AG08395 (cell line): ENCODE results near the gene TMEM190.

Experiments
- DNase-seq: peaks from one replicate; pipeline ENCODE4 v3.0.0; 2012; ENCODE audit warnings: mixed read lengths, low spot score

TMEM190 gene

GRCh38 chr19:55372316-55373081, 4.1 kb upstream of the TMEM190 start:
- peak; percentile 55 for DNase-seq

DNA sequence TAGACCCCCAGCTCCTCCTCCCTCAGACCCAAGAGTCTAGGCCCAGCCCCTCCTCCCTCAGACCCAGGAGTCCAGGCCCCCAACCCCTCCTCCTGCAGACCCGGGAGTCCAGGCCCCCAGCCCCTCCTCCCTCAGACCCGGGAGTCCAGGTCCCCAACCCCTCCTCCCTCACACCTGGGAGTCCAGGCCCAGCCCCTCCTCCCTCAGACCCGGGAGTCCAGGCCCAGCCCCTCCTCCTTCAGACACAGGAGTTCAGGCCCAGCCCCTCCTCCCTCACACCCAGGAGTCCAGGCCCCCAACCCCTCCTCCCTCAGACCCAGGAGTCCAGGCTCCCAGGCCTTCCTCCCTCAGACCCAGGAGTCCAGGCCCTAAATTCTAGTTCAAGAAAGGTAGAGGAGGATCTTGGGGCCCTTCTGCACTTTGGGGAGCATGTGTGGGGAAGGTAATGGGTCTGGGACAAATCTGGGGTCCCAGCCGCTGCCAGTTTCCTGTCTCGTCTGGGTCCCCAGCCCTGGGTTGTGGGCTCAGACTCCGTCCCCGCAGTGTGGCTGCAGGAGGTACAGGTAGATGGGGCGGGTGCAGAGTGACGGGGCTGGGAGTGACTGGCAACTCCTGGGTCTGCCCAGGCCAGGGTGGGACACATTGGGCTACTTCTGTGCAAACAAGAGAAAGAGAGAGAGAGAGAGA, 3.2 kb upstream of the TMEM190 start:
- no peak for DNase-seq

GRCh38 chr19:55373993-55374757, 2.5 kb upstream of the TMEM190 start:
- peak; percentile 58 for DNase-seq

- DNase-seq = no peak
Measured at GRCh38 chr19:55377356-55378131, 918 bp downstream of the TMEM190 start.

GRCh38 chr19:55379174-55379573, 2.5 kb downstream of the TMEM190 start:
- DNase-seq = no peak

DNA sequence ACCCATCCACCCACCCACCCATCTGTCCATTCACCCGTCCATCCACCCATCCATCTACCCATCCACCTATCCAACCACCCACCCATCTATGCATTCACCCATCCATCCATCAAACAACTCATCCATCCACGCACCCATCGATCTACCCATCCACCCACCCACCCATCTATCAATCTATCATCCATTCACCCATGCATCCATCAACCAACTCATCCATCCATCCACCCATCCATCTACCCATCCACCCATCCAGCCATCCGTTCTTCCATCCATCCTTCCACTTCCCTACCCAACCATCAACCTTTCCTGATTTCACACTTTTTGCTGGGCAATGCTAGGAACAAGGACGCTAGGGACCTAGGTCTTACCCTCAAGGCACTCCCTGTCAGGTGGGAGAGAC, 5.4 kb downstream of the TMEM190 start:
- no peak for DNase-seq

- DNase-seq = no peak
Measured at GRCh38 chr19:55382522-55383054, 6.0 kb downstream of the TMEM190 start.

DNA sequence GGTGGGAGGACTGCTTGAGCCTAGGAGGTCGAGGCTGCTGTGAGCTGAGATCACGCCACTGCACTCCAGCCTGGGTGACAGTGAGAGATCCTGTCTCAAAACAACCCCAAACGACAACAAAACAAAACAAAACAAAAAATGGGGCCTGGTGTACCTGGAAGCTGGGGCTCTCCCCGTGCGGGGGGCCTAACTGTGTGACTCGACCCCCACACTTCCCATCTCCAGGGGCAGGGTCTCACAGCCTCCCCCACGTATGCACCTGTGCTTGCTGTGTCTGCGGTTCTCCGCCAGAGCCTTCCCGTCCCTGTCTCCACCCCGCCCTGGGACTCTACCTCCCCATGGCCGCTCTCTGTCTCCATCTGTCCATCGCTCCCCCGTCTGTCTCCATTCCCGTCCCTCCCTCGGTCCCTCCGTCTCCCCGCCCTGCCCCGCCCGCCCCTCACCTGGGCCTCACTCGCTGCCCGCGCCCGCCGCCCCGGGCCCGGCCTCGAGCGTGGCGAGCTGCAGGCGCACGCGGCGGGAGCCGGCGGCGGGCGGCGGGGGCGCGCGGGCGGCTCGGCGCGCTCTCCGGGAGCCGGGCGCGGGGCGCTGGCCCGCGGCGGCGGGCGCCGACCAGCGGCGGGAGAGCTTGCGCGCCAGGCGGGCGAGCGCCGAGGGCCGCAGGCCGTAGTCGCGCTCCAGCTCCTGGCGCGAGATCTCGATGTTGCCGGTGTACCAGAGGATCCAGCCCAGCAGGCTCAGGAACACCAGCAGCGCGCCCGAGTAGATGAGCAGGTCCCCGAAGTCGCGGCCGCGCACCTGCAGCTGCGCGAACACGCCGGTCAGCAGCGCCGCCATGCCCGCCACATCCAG, 6.9 kb downstream of the TMEM190 start:
- peak; percentile 74 for DNase-seq

- DNase-seq = no peak
Measured at GRCh38 chr19:55384131-55384919, 7.7 kb downstream of the TMEM190 start, which contains the start of gene TMEM238. Gene TMEM238, minus strand, starts transcription at chr19:55384292. Its CDS starts 33 bp downstream, at chr19:55384259.

GRCh38 chr19:55384920-55385723, 8.5 kb downstream of the TMEM190 start:
- peak; percentile 93 for DNase-seq

- peak; percentile 98 for DNase-seq
Measured at GRCh38 chr19:55385724-55386492, 9.3 kb downstream of the TMEM190 start, which contains the start of gene RPL28. Gene RPL28, plus strand, starts transcription at chr19:55385932. Its CDS starts 426 bp downstream, at chr19:55386358.

DNA sequence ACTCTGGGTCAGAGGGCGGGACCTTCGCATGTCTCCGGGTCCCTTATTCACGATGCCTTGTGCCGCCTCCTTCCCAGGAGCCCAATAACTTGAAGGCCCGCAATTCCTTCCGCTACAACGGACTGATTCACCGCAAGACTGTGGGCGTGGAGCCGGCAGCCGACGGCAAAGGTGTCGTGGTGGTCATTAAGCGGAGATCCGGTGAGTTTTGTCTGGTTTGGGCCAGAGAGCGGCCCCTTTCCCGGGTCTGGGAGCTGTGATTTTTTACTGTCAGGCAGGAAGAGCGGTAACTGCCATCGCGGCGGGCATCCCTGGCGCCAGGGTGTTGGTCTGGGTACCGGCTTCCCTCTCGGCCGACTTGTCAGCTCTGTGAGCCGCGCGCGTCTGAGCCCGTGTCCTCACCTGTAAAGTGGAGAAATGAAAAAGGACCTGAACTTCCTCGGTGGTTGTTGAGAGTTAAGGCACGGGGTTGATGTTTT, 9.9 kb downstream of the TMEM190 start:
- no peak for DNase-seq

DNA sequence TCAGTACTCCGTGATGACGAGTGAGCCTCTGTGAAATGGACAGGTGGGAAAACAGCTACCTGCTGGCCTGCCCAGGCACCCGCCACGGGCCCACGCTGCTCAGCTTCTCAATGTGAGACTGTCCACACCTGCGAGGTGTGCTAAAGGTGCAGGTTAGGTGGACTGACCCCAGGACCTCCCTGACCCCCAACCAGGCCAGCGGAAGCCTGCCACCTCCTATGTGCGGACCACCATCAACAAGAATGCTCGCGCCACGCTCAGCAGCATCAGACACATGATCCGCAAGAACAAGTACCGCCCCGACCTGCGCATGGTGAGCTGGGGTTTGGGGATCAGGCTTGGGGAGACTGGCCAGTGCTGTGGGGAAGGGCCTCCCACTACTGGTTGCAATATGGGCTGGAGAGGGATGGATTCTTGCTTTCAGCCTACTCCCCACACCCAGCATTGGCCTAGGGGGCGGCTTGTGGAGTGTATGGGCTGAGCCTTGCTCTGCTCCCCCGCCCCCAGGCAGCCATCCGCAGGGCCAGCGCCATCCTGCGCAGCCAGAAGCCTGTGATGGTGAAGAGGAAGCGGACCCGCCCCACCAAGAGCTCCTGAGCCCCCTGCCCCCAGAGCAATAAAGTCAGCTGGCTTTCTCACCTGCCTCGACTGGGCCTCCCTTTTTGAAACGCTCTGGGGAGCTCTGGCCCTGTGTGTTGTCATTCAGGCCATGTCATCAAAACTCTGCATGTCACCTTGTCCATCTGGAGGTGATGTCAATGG, 11.3 kb downstream of the TMEM190 start:
- no peak for DNase-seq

DNA sequence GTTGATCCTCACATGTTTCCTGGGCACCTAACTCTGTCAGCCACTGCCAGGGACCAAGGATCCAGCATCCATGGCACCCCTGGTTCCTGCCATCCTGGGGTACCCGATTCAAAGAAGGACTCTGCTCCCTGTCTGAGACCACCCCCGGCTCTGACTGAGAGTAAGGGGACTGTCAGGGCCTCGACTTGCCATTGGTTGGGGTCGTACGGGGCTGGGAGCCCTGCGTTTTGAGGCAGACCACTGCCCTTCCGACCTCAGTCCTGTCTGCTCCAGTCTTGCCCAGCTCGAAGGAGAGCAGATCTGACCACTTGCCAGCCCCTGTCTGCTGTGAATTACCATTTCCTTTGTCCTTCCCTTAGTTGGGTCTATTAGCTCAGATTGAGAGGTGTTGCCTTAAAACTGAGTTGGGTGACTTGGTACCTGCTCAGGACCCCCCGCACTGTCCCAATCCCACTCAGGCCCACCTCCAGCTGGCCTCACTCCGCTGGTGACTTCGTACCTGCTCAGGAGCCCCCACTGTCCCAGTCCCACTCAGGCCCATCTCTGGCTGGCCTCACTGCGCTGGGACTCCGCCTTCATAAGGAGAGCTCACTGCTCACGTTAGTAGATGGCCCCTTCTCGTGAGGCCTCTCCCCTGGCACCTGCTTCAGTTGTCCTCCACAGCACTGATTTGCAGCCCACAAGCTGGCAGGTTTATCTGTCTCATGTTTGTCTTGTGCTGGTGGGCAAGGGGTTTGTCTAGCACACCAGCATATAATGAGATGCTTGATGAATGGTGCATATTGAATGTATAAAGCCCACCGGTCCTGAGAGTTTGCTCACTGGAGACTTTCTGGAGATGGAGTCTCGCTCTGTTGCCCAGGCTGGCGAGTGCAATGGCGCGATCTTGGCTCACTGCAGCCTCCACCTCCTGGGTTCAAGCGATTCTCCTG, 13.0 kb downstream of the TMEM190 start:
- no peak for DNase-seq

DNA sequence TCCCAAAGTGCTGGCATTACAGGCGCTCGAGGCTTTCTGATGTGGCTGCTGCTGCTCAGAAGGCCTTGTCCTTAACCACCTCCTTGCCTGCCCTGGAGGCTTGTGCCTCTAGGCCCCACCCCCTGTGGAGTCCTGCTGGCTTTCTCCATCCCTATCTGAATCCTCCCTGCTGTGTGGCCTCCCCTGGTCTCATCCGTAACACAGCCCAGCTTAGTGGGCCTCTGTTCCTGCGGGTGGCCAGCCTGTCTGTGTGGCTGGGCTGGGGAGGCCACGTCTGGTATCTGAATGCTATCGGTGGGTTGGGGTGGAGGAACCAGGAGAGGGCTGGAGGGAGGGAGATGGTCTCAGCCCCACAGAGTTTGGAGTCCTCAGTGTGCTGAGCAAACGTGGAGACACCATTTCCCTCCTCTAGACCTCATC, 13.8 kb downstream of the TMEM190 start:
- DNase-seq = no peak

DNA sequence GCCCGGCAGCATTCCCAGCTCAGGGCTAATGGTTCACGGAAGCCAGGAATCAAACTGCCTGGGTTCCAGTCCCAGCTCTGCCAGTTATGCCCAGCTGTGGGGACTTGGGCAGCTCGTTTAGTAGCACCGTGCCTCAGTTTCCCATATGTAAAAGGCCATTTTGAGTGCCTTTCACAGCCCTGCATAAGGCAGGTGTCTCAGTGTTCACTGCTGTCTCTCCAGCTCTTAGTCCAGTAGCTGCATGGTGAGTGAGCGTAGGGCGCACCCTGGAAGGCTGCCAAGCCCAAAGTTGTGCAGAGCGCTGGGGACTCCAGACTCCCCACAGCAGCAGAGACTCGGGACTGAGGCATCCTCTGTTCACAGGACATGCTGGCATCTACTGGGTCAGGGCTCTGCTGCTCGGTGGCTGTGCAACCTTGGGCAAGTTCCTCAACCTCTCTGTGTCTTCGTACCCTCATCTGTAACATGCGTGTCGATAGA, 14.6 kb downstream of the TMEM190 start:
- DNase-seq = no peak
